Gastroesophageal sphincter (tissue), 4 donors: ENCODE data around the gene RHOC. TPM values are rescaled to one million over a fixed set of nuclear protein-coding genes. Genes with fewer than 3 reads are reported as not detected.

Experiments
- ATAC-seq: fragments of 150-250 bp; one replicate; pipeline ENCODE4 v1.9.1; 2016; ENCODE audit warnings: mild to moderate bottlenecking, moderate library complexity
- H3K27ac ChIP-seq, 4 donors: fragments of 200-600 bp; sonication (generic) in 3 of 4; 1 replicate in 3 of 4; 2 replicates in 1 of 4; pipeline ENCODE4 v1.5.1; 2016 to 2019
- H3K27me3 ChIP-seq: fragments of 200-600 bp; sonication (generic); one replicate; pipeline ENCODE4 v1.5.1; 2019
- H3K36me3 ChIP-seq, 2 donors: fragments of 200-600 bp; sonication (generic); one replicate each; pipeline ENCODE4 v1.5.1; 2019; ENCODE audit warnings: control low read depth in 1 of 2
- H3K4me1 ChIP-seq, 3 donors: fragments of 200-600 bp; sonication (generic); 1 replicate in 2 of 3; 2 replicates in 1 of 3; pipeline ENCODE4 v1.5.1; 2016 to 2019; ENCODE audit warnings: control low read depth in 2 of 3
- H3K4me3 ChIP-seq, 2 donors: fragments of 200-600 bp; sonication (generic); one replicate each; pipeline ENCODE4 v1.5.1; 2019; ENCODE audit warnings: mild to moderate bottlenecking in 1 of 2, moderate library complexity in 1 of 2
- H3K9me3 ChIP-seq, 3 donors: fragments of 200-600 bp; sonication (generic); one replicate each; pipeline ENCODE4 v1.5.1; 2017 to 2019; ENCODE audit warnings: control low read depth in 2 of 3
- CTCF ChIP-seq, 4 experiments: fragments of 200-600 bp in 2 of 4; fragments of 450-650 bp in 2 of 4; sonication (generic) in 1 of 4; IDR thresholded peaks; one replicate each; pipeline ENCODE4 v1.5.1; 2017 to 2019; ENCODE audit warnings: antibody characterized with exemption in 4 of 4, mild to moderate bottlenecking in 2 of 4, moderate library complexity in 2 of 4
- EP300 ChIP-seq: sonication (generic); formaldehyde crosslinking; IDR thresholded peaks from one replicate; pipeline ENCODE4 v1.6.1; 2017; ENCODE audit warnings: antibody characterized with exemption, mild to moderate bottlenecking
- POLR2A ChIP-seq, 2 donors: fragments of 450-650 bp; IDR thresholded peaks; one replicate each; pipeline ENCODE4 v1.6.1; 2017; ENCODE audit warnings: antibody characterized with exemption in 2 of 2, mild to moderate bottlenecking in 2 of 2, moderate library complexity in 1 of 2
- POLR2AphosphoS5 ChIP-seq: sonication (generic); formaldehyde crosslinking; IDR thresholded peaks from one replicate; pipeline ENCODE4 v1.6.1; 2017; ENCODE audit warnings: antibody characterized with exemption
- WGBS, 2 donors: methylation state at CpG; one replicate each; pipeline ENCODE4 v1.1.5; 2018; ENCODE audit warnings: low coverage in 1 of 2; 5-methylcytosine and 5-hydroxymethylcytosine counted together
- total RNA-seq, 4 donors: library from RNA; depleted of rRNA; stranded (reverse); fragments of >200 nt; gene quantifications; one replicate each; pipeline ENCODE4 v1.1.0, GENCODE V29; 2016

The RHOC gene
- total RNA-seq, 4 donors from 2014 or later: 183 to 354 (median 240) TPM

GRCh38 chr1:112674986-112675727, 31.8 kb downstream of the RHOC start:
- TF ChIP-seq POLR2A (IDR thresholded peaks at IDR 0.05) (peak; percentile 26 to 28), POLR2AphosphoS5 (no peak), EP300 (no peak), CTCF (IDR thresholded peaks at IDR 0.05) (peak in 2 of 4 experiments; percentile 44 to 51)
- Histone ChIP-seq H3K4me1 (peaks cover 3 to 38% (median 9%) of the 10 kb centered on the region in 3 donors), H3K27me3 (no peaks in the 10 kb centered on the region), H3K36me3 (peaks cover 0 to 18% of the 10 kb centered on the region in 2 donors), H3K4me3 (peak overlapping the region; percentile 94), H3K9me3 (no peaks in the 10 kb centered on the region), H3K27ac (peak overlapping the region; percentile 77 to 98 (median 94))
- peak; percentile 77 for ATAC-seq
- WGBS, 2 donors: 0% methylated on average over 2 of the region's 68 CpGs

GRCh38 chr1:112674440-112674985, 32.4 kb downstream of the RHOC start, which contains the start of gene MOV10:
Gene MOV10, plus strand, starts transcription at chr1:112674659. Its CDS starts 254 bp downstream, at chr1:112674913.
- Histone ChIP-seq H3K4me3 (peak within 1 kb of the TSS; percentile 94), H3K4me1 (peaks cover 3 to 38% (median 9%) of the 10 kb centered on the region in 3 donors), H3K27me3 (no peaks in the 10 kb centered on the region), H3K9me3 (no peaks in the 10 kb centered on the region), H3K27ac (peak within 1 kb of the TSS; percentile 77 to 98 (median 94)), H3K36me3 (peaks cover 0 to 25% of the 10 kb centered on the region in 2 donors)
- TF ChIP-seq POLR2AphosphoS5 (peak; percentile 42), POLR2A (IDR thresholded peaks at IDR 0.05) (no peak)
- 0% methylated on average over 5 of the region's 30 CpGs for WGBS, 2 donors
- peak; percentile 75 for ATAC-seq

GRCh38 chr1:112673592-112674439, 33.1 kb downstream of the RHOC start:
- Histone ChIP-seq H3K4me1 (peaks cover 3 to 38% (median 9%) of the 10 kb centered on the region in 3 donors), H3K27ac (peak overlapping the region; percentile 77 to 98 (median 94)), H3K36me3 (peaks cover 0 to 32% of the 10 kb centered on the region in 2 donors), H3K27me3 (no peaks in the 10 kb centered on the region), H3K9me3 (no peaks in the 10 kb centered on the region), H3K4me3 (peak overlapping the region; percentile 94)
- WGBS, 2 donors: 6 to 9% methylated on average over 5 to 10 of the region's 18 CpGs
- TF ChIP-seq EP300 (no peak), POLR2AphosphoS5 (peak; percentile 4), POLR2A (IDR thresholded peaks at IDR 0.05) (no peak), CTCF (IDR thresholded peaks at IDR 0.05) (peak; percentile 24 to 61 (median 57))
- peak; percentile 55 for ATAC-seq

GRCh38 chr1:112672842-112673241, 34.1 kb downstream of the RHOC start:
- no peak for ATAC-seq
- H3K27ac ChIP-seq: peak overlapping the region in 2 of 4 donors; percentile 96 to 98
- peaks cover 3 to 37% (median 9%) of the 10 kb centered on the region in 3 donors for H3K4me1 ChIP-seq
- 75 to 80% methylated on average over 1 of the region's 1 CpG for WGBS, 2 donors
- no peaks in the 10 kb centered on the region for H3K27me3 ChIP-seq
- no peak overlapping the region for H3K4me3 ChIP-seq
- H3K9me3 ChIP-seq: no peaks in the 10 kb centered on the region
- H3K36me3 ChIP-seq: peaks cover 0 to 42% of the 10 kb centered on the region in 2 donors
- TF ChIP-seq POLR2A (IDR thresholded peaks at IDR 0.05): no peak
- no peak for TF ChIP-seq POLR2AphosphoS5
- no peak for TF ChIP-seq CTCF (IDR thresholded peaks at IDR 0.05)
- TF ChIP-seq EP300: no peak

- peaks cover 3 to 31% (median 9%) of the 10 kb centered on the region in 3 donors for H3K4me1 ChIP-seq
- peaks cover 0 to 50% of the 10 kb centered on the region in 2 donors for H3K36me3 ChIP-seq
- no peak for ATAC-seq
- WGBS, 2 donors: 62 to 93% methylated on average over 2 of the region's 2 CpGs
- no peak for TF ChIP-seq POLR2A (IDR thresholded peaks at IDR 0.05)
- no peak for TF ChIP-seq EP300
- TF ChIP-seq CTCF (IDR thresholded peaks at IDR 0.05): no peak
- no peak for TF ChIP-seq POLR2AphosphoS5
- H3K9me3 ChIP-seq: no peaks in the 10 kb centered on the region
- no peak overlapping the region for H3K27ac ChIP-seq
- no peaks in the 10 kb centered on the region for H3K27me3 ChIP-seq
- H3K4me3 ChIP-seq: no peak overlapping the region
Measured at GRCh38 chr1:112672009-112672408, 34.9 kb downstream of the RHOC start.
